Measurements from ENCODE around the gene SH3BP5.
"Not testable (repeated sequence)": the region's sequence is repeated elsewhere in the genome, so short reads cannot be mapped to it uniquely, and the experiment has no call there.

Gene SH3BP5

GRCh38 chr3:15332405-15333098 is at the start of gene SH3BP5:
TSS of gene SH3BP5 (minus strand) at chr3:15332586. CDS start at chr3:15332408, 178 bp downstream.
- DNase-seq: peak; percentile 53

GRCh38 chr3:15380980-15381890 is 48.8 kb upstream of the SH3BP5 start:
- DNase-seq: no peak

GRCh38 chr3:15377961-15378791 is 45.8 kb upstream of the SH3BP5 start:
- DNase-seq: peak; percentile 91

DNA sequence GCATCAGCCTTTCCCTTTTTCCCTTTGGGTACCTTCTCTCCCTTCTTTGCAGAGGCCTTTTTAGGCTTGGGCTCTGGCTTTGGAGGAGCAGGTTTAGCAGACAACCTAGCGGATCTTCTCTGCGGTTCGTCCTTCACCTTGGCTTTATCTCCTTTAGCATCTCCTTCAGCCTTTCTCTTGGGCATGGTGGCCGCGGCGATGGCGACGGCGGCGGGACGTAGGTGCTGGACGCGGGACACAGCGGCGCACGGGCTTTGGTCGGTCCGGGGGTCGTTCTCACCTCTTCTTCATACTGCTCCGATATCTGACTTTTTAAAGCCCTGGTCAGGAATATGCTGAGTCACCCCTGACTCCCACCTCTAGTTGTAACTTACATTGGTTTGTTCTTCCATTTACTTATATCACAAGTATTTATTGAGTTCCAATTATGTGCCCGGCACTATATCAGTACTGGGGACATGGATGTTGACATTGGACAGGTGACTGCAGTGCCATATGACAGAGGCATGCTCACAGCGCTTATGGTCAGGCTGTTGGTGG is 43.1 kb upstream of the SH3BP5 start:
- DNase-seq: no peak

GRCh38 chr3:15372918-15373317 is 40.5 kb upstream of the SH3BP5 start:
- DNase-seq: no peak

DNA sequence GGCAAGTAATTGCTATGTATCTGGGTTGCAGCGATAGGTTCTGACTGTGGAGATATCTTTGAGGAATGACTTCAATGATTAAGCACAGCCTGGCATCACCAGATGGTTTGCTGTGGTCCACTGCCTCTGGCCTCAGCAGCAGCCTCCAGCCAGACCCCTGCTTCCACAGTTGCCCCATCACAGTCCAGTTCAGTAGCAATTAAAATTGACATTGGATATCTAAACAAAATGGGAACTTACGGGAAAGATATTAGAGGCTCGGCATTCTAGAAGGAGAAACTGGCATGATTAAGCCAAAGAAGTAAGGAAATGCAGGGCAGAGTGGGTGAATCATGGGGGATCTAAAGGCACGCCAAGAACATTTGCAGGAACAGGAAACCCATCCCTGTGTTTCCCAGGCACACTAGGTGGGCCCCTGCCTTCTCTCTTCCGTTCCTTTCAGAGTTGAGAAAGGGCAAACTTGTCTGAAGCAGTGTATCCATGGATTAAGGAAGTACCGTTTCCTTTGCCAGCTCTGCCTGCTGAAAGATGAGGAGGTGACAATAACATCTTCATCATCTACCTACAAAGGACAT is 36.3 kb upstream of the SH3BP5 start:
- no peak for DNase-seq

- DNase-seq: no peak
Measured at GRCh38 chr3:15367059-15367458, 34.7 kb upstream of the SH3BP5 start.

GRCh38 chr3:15364078-15364477 is 31.7 kb upstream of the SH3BP5 start:
- DNase-seq: not testable (repeated sequence)

DNA sequence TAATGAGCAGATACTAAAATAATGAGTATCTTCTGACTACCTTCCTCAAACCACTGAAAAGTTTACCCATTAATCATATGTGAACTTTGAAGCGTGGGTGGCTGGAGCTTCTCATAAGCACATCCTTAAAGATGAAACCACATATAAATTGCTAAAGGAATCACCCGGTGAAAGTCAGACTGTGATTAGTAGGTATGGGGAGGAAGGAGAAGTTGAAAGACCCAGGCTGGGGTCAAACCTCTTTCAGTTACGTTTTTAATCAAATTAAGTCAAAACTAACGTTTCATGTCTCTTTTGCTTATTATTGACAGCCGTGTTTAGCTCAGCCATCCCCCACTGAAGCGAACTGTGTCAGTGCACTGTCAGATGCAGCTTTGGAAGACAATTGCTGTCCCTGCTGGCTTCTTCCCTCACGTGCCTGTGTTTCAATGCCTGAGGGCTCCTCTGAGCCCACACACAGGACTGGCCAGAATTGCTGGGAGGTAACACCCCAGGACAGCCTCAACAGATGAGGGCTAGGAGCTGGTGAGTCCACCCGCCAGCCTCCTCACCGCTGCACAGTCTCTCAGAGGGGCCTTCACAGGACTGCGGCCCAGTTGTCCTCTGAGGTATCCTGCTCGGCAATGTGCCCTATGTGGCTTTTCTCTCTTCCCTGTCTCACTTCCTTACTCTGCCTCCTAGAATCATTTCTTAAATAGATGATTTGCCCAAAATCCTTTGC is 29.3 kb upstream of the SH3BP5 start:
- DNase-seq: no peak

- no peak for DNase-seq
Measured at GRCh38 chr3:15360788-15361493, 28.6 kb upstream of the SH3BP5 start.

DNA sequence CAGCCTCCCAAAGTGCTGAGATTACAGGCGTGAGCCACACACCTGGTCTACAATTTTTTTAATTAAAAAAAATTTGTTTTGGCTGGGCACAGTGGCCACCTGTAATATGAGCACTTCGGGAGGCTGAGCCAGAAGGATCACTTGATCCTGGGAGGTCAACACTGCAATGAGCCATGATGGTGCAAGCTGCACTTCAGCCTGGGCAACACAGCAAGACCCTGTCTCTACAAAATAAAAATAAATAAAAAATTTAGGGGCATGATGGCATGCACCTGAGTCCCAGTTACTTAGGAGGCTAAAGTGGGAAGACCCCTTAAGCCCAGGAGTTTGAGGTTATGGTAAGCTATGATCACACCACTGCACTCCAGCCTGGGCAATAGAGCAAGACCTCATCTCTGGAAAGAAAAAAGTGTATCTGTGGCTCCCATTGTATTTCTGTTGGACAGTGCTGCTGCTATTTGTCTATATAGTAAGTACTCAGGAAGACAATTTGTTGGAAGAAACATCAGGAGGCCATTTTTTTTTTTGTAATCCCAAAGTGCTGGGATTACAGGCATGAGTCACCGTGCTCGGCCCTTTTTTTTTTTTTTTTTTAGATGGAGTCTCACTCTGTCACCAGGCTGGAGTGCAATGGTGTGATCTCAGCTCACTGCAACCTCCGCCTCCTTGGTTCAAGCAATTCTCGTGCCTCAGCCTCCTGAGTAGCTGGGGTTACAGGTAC is 27.5 kb upstream of the SH3BP5 start:
- no peak for DNase-seq

- not testable (repeated sequence) for DNase-seq
Measured at GRCh38 chr3:15356651-15357061, 24.3 kb upstream of the SH3BP5 start.

- DNase-seq: no peak
Measured at GRCh38 chr3:15356176-15356575, 23.8 kb upstream of the SH3BP5 start.

GRCh38 chr3:15355086-15355485 is 22.7 kb upstream of the SH3BP5 start:
- no peak for DNase-seq

DNA sequence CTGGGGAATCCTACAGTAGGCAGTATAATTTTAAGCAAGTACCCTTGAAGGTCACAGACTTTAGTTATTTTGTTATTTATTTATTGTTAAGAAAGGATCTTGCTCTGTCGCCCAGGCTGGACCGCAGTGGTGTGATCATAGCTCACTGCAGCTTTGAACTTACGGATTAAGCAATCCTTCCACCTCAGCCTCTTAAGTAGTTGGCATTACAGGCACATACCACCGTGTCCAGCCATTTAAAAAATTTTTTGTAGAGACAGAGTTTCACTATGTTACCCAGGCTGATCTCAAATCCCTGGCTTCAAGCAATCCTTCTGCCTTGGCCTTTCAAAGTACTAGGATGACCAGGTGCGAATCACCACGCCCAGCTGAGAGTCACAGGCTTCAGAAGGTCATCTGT is 22.1 kb upstream of the SH3BP5 start:
- no peak for DNase-seq

DNA sequence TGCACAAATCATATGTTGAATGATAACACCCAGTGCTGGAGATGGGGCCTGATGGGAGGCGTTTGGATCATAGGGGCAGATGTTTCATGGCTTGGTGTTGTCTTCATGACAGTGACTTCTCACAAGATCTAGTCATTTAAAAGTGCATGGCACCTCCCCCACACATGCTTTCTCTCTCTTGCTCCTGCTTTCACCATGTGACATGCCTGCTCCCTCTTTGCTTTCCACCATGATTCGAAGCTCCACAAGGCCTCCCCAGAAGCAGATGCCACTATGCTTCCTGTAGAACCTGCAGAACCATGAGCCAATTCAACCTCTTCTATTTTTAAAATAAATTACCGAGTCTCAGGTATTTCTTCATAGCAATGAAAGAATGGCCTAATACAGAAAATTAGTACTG is 17.8 kb upstream of the SH3BP5 start:
- no peak for DNase-seq

DNA sequence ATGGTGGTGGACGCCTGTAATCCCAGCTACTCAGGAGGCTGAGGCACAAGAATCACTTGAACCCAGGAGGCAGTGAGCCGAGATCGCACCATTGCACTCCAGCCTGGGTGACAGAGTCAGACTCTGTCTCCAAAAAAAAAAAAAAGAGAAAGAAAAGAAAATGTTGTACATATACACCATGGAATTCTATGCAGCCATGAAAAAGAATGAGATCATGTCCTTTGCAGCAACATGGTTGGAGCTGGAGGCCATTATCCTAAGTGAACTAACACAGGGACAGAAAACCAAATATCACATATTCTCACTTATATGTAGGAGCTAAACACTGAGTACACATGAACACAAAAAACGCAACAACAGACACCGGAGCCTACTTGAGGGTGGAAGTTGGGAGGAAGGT is 17.1 kb upstream of the SH3BP5 start:
- not testable (repeated sequence) for DNase-seq

DNA sequence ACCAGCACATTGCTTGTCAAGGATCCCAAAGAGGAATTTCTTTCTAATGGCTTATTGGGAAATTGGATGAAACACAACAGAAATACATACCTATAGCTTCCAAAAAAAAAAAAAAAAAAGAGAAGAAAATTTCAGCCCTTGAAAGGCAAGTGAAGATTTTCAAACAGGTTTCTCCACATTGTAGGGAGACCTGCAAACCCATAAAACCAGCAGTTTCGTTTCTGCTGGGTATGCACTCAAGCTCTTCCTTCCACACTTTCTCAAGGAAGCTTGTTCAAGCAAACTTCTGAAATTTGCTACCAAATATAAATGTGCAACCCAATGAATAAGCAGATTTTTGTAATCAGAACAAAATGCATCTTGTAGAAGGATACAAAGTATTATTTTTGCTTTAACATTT is 15.9 kb upstream of the SH3BP5 start:
- DNase-seq: no peak

DNA sequence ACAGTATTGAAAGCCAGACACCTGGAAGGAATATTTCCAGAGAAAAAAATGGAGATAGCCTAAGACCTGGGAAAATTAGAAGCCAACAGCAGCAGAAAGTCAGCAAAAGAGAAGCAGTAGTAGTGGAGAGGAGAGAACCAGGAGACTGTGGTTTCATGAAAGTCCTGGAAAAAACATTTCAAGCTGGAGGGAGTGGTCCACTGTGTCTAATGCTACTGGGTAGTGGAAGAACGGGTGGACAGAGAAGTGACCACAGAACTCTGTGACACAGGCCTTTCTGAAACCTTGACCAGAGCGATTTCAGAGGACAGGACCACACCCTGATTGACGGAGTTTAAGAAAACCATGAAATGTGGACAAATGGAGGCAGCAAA is 15.3 kb upstream of the SH3BP5 start:
- DNase-seq: no peak

DNA sequence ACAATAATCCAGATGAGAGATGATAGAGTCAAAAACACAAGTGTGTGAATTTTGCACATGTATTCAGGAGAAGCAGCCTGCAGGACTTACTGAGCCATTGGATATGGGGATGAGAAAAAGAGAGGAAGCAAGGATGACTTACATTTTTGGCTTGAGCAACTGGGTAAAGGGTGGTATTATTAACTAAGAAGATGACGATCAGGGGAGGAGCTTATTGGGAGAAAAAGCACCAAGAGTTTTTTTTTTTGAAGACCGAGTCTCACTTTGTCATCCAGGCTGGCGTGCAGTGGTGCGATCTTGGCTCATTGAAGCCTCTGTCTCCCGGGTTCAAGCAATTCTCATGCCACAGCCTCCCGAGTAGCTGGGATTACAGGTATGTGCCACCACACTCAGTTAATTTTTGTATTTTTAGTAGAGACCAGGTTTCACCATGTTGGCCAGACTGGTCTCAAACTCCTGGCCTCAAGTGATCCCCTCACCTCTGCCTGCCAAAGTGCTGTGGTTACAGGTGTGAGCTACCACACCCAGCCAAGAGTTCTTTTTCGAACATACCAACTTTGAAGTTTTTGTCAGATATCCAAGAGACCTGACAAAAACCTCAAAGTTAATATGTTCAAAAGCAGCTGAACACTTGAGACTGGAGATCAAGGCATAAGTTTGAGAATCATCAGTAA is 14.8 kb upstream of the SH3BP5 start:
- no peak for DNase-seq

All from NCI-H1092 treated with DMSO at 0.1 percent for 48 hours (cell line).